ENCODE data around the gene TMEM115. TPM values are rescaled to one million over a fixed set of nuclear protein-coding genes. Genes with fewer than 3 reads are reported as not detected.

TMEM115 gene
- total and polyA plus RNA-seq, 9 of the 15 experiments (the other 6 are each of a cell fraction or from before 2014, with no cell fraction given), result 1.6 to 26.9 (median 14.1) TPM

- TF ChIP-seq ZBTB40 (IDR thresholded peaks at IDR 0.05), result peak; percentile 77
- TF ChIP-seq ZBTB40 (CRISPR knock-in tag; IDR thresholded peaks at IDR 0.05), result peak; percentile 53; the same call in 1 of the 2 replicates
- TF ChIP-seq RHOXF2B (CRISPR knock-in tag; conservative IDR thresholded peaks at IDR 0.05), result no peak
Measured at GRCh38 chr3:50347187-50347813, 12.0 kb downstream of the TMEM115 start (continued).
